ENCODE measurements around the gene CFAP97D2.

The CFAP97D2 gene

GRCh38 chr13:114204894-114205293 is 25.8 kb downstream of the CFAP97D2 start:
- TF ChIP-seq CTCF (IDR thresholded peaks at IDR 0.05; ENCODE audit: insufficient read depth, low read depth, low read length, missing control alignments), result no peak
- no peak overlapping the region for H3K4me3 ChIP-seq (ENCODE audit: low read depth, low read length)
- DNase-seq (ENCODE audit: low read depth), result no peak

- no peak overlapping the region for H3K4me3 ChIP-seq (ENCODE audit: low read depth, low read length)
- no peak for TF ChIP-seq CTCF (IDR thresholded peaks at IDR 0.05; ENCODE audit: insufficient read depth, low read depth, low read length, missing control alignments)
Measured at GRCh38 chr13:114208134-114208533, 29.1 kb downstream of the CFAP97D2 start.

GRCh38 chr13:114211446-114212157 is 32.5 kb downstream of the CFAP97D2 start:
- no peak for TF ChIP-seq CTCF (IDR thresholded peaks at IDR 0.05; ENCODE audit: insufficient read depth, low read depth, low read length, missing control alignments)
- no peak for DNase-seq (ENCODE audit: low read depth)
- H3K4me3 ChIP-seq (ENCODE audit: low read depth, low read length), result no peak overlapping the region

More at GRCh38 chr13:114208134-114208533, 29.1 kb downstream of the CFAP97D2 start:
- DNase-seq (ENCODE audit: low read depth), result no peak

GRCh38 chr13:114212158-114212495 is 33.1 kb downstream of the CFAP97D2 start:
- no peak for TF ChIP-seq CTCF (IDR thresholded peaks at IDR 0.05; ENCODE audit: insufficient read depth, low read depth, low read length, missing control alignments)
- DNase-seq (ENCODE audit: low read depth), result no peak
- no peak overlapping the region for H3K4me3 ChIP-seq (ENCODE audit: low read depth, low read length)

GRCh38 chr13:114213980-114214379 is 34.9 kb downstream of the CFAP97D2 start:
- DNase-seq (ENCODE audit: low read depth), result no peak
- no peak overlapping the region for H3K4me3 ChIP-seq (ENCODE audit: low read depth, low read length)
- no peak for TF ChIP-seq CTCF (IDR thresholded peaks at IDR 0.05; ENCODE audit: insufficient read depth, low read depth, low read length, missing control alignments)

- no peak for DNase-seq (ENCODE audit: low read depth)
- no peak for TF ChIP-seq CTCF (IDR thresholded peaks at IDR 0.05; ENCODE audit: insufficient read depth, low read depth, low read length, missing control alignments)
- H3K4me3 ChIP-seq (ENCODE audit: low read depth, low read length), result no peak overlapping the region
Measured at GRCh38 chr13:114219392-114219791, 40.3 kb downstream of the CFAP97D2 start.

- TF ChIP-seq CTCF (IDR thresholded peaks at IDR 0.05; ENCODE audit: insufficient read depth, low read depth, low read length, missing control alignments), result no peak
- no peak overlapping the region for H3K4me3 ChIP-seq (ENCODE audit: low read depth, low read length)
- peak; percentile 18 for DNase-seq (ENCODE audit: low read depth)
Measured at GRCh38 chr13:114222461-114222968, 43.5 kb downstream of the CFAP97D2 start.

Measured in GM12865 (cell line).